Testis (tissue), 3 donors: ENCODE data around the gene DNAH17. TPM values are rescaled to one million over a fixed set of nuclear protein-coding genes. Genes with fewer than 3 reads are reported as not detected.

ENCODE experiments used
- DNase-seq: peaks from one replicate; pipeline ENCODE4 v3.0.0-alpha.2; 2019
- H3K27ac ChIP-seq, 2 donors: fragments of 200-600 bp; sonication (generic); one replicate each; pipeline ENCODE4 v1.5.1; 2019
- H3K27me3 ChIP-seq: fragments of 200-600 bp; sonication (generic); one replicate; pipeline ENCODE4 v1.5.1; 2019
- H3K36me3 ChIP-seq: fragments of 200-600 bp; sonication (generic); one replicate; pipeline ENCODE4 v1.5.1; 2017; ENCODE audit warnings: low read depth; ENCODE audit errors: missing control alignments
- H3K4me1 ChIP-seq: fragments of 200-600 bp; sonication (generic); one replicate; pipeline ENCODE4 v1.5.1; 2019
- H3K4me3 ChIP-seq, 2 donors: fragments of 200-600 bp; sonication (generic); one replicate each; pipeline ENCODE4 v1.5.1; 2017 to 2019
- H3K9me3 ChIP-seq: fragments of 200-600 bp; sonication (generic); one replicate; pipeline ENCODE4 v1.5.1; 2017
- CTCF ChIP-seq, 3 experiments: fragments of 450-650 bp in 2 of 3; fragments of 200-600 bp in 1 of 3; sonication (generic) in 1 of 3; IDR thresholded peaks; one replicate each; pipeline ENCODE4 v1.5.1; 2016 to 2019; ENCODE audit warnings: antibody characterized with exemption in 3 of 3, mild to moderate bottlenecking in 2 of 3, moderate library complexity in 1 of 3
- POLR2A ChIP-seq: fragments of 450-650 bp; IDR thresholded peaks from one replicate; pipeline ENCODE4 v1.6.1; 2017; ENCODE audit warnings: antibody characterized with exemption, mild to moderate bottlenecking, moderate library complexity
- WGBS, 2 donors: methylation state at CpG; one replicate each; pipeline ENCODE4 v1.1.5; 2018; 5-methylcytosine and 5-hydroxymethylcytosine counted together
- intact Hi-C: fragments of 100-400 bp; cut with DNase I; formaldehyde crosslinking; loops from one replicate; pipeline ENCODE4 v1.15.1; 2023; ENCODE audit warnings: low total_unique reads
- polyA plus RNA-seq: library from polyadenylated mRNA; stranded (reverse); fragments of 350-450 nt; fragmentation: Illumina TruSeq; extraction: RNeasy Lipid Tissue Mini Kit (QIAGEN cat#74804); gene quantifications from one replicate; pipeline ENCODE4 v1.2.3, GENCODE V29; 2014; ENCODE audit warnings: low read depth, low replicate concordance; ENCODE audit not compliant: insufficient read depth
- total RNA-seq, 2 donors: library from RNA; depleted of rRNA; stranded (reverse); fragments of >200 nt; gene quantifications; one replicate each; pipeline ENCODE4 v1.2.3, GENCODE V29; 2016

Gene DNAH17
- total and polyA plus RNA-seq, 3 donors from 2014 or later = 38.5 to 93.1 (median 57.6) TPM

DNA sequence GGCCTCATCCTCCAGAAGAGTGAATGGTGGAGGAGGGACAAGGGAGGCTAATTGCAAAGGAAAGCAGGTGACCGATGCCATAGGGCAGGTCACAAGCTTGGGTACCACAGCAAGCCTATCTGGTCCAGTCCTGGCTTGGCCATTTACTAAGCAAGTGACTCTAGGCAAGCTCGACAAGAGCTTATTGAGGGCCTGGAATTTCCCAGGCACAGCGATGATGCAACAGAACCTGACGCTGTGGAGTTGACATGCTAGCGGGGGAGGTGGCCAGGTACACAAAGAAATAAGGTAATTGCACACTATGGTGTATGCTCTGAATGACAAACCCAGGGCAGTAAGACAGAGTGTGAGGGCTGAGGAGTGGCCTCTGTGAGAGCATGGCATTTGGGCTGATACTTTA is 100.2 kb downstream of the DNAH17 start:
- Histone ChIP-seq H3K27ac (no peak overlapping the region), H3K36me3 (no peaks in the 10 kb centered on the region), H3K4me3 (no peak overlapping the region), H3K9me3 (no peaks in the 10 kb centered on the region), H3K27me3 (no peaks in the 10 kb centered on the region), H3K4me1 (no peaks in the 10 kb centered on the region)
- 93 to 96% methylated on average over 5 of the region's 5 CpGs for WGBS, 2 donors
- no peak for TF ChIP-seq CTCF (IDR thresholded peaks at IDR 0.05)
- no peak for TF ChIP-seq POLR2A
- intact Hi-C loops = no loop called here
- DNase-seq = no peak

GRCh38 chr17:78476149-78476548 is 101.0 kb downstream of the DNAH17 start:
- no peaks in the 10 kb centered on the region for H3K36me3 ChIP-seq
- H3K4me1 ChIP-seq = no peaks in the 10 kb centered on the region

DNA sequence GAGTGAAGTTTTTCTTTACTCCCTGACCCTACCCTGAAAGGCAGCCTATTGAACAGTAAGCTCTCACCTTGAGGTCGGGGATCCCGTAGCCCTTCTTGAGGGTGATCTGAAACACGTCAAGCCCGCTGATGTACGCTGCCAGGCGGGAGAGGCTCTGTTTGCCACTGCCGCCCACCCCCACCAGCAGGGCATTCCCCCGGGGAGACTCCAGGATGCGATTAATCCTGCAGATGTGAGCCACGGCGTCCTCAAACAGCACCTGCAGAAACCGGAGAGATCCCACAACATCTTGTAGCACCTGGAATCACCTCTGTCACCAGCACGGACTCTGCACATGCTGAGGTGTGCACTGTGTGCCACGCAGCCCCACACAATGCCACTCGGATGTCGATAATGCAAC is 102.0 kb downstream of the DNAH17 start:
- TF ChIP-seq CTCF (IDR thresholded peaks at IDR 0.05) = no peak
- no peak for TF ChIP-seq POLR2A
- H3K27me3 ChIP-seq = no peaks in the 10 kb centered on the region
- WGBS, 2 donors = 84 to 91% methylated on average over 11 to 16 of the region's 16 CpGs
- intact Hi-C loops = no loop called here
- DNase-seq = no peak
- no peaks in the 10 kb centered on the region for H3K4me1 ChIP-seq
- H3K4me3 ChIP-seq = no peak overlapping the region
- no peaks in the 10 kb centered on the region for H3K36me3 ChIP-seq
- no peak overlapping the region for H3K27ac ChIP-seq
- no peaks in the 10 kb centered on the region for H3K9me3 ChIP-seq

More at GRCh38 chr17:78476149-78476548, 101.0 kb downstream of the DNAH17 start:
- TF ChIP-seq CTCF (IDR thresholded peaks at IDR 0.05) = no peak
- TF ChIP-seq POLR2A = no peak
- H3K27me3 ChIP-seq = no peaks in the 10 kb centered on the region
- H3K27ac ChIP-seq = no peak overlapping the region
- H3K9me3 ChIP-seq = no peaks in the 10 kb centered on the region
- WGBS, 2 donors = 94 to 96% methylated on average over 19 to 28 of the region's 28 CpGs
- intact Hi-C loops = no loop called here
- DNase-seq = no peak
- no peak overlapping the region for H3K4me3 ChIP-seq

GRCh38 chr17:78474614-78475146 is 102.5 kb downstream of the DNAH17 start:
- intact Hi-C loops = no loop called here
- Histone ChIP-seq H3K9me3 (no peaks in the 10 kb centered on the region), H3K4me3 (no peak overlapping the region), H3K27me3 (no peaks in the 10 kb centered on the region), H3K4me1 (no peaks in the 10 kb centered on the region), H3K36me3 (no peaks in the 10 kb centered on the region), H3K27ac (no peak overlapping the region)
- TF ChIP-seq CTCF (IDR thresholded peaks at IDR 0.05) (no peak), POLR2A (no peak)
- no peak for DNase-seq
- 83 to 87% methylated on average over 15 to 18 of the region's 18 CpGs for WGBS, 2 donors

- no peak overlapping the region for H3K27ac ChIP-seq
Measured at GRCh38 chr17:78473951-78474613, 103.1 kb downstream of the DNAH17 start.

More at GRCh38 chr17:78473951-78474613, 103.1 kb downstream of the DNAH17 start:
- no peaks in the 10 kb centered on the region for H3K27me3 ChIP-seq
- no peaks in the 10 kb centered on the region for H3K36me3 ChIP-seq
- intact Hi-C loops = no loop called here
- no peak for DNase-seq
- no peak overlapping the region for H3K4me3 ChIP-seq
- TF ChIP-seq CTCF (IDR thresholded peaks at IDR 0.05) = no peak
- TF ChIP-seq POLR2A = no peak
- H3K4me1 ChIP-seq = no peaks in the 10 kb centered on the region
- H3K9me3 ChIP-seq = no peaks in the 10 kb centered on the region
- WGBS, 2 donors = 93 to 95% methylated on average over 9 to 12 of the region's 12 CpGs
